ENCODE results near the gene SMIM44.

Gene SMIM44

GRCh38 chr19:3479834-3480215, 3.4 kb downstream of the SMIM44 start:
- no peak overlapping the region for H3K4me3 ChIP-seq (ENCODE audit: low read depth, low read length)
- TF ChIP-seq, protein P1, sequence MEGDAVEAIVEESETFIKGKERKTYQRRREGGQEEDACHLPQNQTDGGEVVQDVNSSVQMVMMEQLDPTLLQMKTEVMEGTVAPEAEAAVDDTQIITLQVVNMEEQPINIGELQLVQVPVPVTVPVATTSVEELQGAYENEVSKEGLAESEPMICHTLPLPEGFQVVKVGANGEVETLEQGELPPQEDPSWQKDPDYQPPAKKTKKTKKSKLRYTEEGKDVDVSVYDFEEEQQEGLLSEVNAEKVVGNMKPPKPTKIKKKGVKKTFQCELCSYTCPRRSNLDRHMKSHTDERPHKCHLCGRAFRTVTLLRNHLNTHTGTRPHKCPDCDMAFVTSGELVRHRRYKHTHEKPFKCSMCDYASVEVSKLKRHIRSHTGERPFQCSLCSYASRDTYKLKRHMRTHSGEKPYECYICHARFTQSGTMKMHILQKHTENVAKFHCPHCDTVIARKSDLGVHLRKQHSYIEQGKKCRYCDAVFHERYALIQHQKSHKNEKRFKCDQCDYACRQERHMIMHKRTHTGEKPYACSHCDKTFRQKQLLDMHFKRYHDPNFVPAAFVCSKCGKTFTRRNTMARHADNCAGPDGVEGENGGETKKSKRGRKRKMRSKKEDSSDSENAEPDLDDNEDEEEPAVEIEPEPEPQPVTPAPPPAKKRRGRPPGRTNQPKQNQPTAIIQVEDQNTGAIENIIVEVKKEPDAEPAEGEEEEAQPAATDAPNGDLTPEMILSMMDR (IDR thresholded peaks at IDR 0.05; ENCODE audit: control insufficient read depth, extremely low read depth, insufficient read depth) = no peak
- DNase-seq (ENCODE audit: low read depth) = no peak

GRCh38 chr19:3479177-3479833, 3.9 kb downstream of the SMIM44 start:
- no peak overlapping the region for H3K4me3 ChIP-seq (ENCODE audit: low read depth, low read length)
- DNase-seq (ENCODE audit: low read depth) = no peak
- TF ChIP-seq, protein P1 (IDR thresholded peaks at IDR 0.05; ENCODE audit: control insufficient read depth, extremely low read depth, insufficient read depth) = no peak

DNA sequence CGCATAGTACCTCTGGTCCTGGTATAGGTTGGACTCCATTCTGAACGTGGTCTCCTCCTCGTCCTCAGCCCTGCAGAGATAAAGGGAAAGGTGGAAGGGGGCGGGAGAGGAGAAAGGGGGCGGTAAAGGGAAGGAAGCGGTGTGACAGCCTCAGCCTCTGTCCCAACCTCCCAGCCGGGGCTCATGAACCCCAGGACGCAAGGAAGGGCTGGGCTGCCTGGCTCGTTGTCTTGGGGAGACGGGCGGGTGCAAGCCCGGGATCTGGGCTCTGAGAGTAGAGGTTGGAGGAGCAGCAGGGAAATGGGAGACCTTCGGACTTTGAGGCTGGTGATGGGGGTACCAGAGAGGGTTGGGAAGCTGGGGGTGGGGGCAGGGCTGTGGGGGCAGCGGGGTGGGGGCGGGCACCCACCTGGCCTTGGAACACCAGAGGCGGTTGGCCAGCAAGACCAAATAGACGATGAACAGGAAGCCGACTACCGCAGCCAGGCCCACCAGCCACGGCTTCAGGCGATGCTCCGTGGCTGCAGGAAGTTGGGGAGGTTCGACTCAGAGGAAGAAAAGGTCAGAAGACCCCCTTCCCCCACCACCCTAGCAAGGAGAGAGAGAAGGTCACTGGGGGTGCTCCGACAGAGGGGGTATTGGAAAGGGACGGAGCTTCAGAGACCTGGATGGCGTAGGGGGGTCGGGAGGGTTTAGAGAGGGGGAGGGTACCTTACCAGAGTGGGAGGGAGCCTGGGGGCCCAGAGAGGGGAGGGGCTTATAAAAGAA, 4.6 kb downstream of the SMIM44 start:
- TF ChIP-seq, protein P1 (IDR thresholded peaks at IDR 0.05; ENCODE audit: control insufficient read depth, extremely low read depth, insufficient read depth) = no peak
- DNase-seq (ENCODE audit: low read depth) = no peak
- no peak overlapping the region for H3K4me3 ChIP-seq (ENCODE audit: low read depth, low read length)

DNA sequence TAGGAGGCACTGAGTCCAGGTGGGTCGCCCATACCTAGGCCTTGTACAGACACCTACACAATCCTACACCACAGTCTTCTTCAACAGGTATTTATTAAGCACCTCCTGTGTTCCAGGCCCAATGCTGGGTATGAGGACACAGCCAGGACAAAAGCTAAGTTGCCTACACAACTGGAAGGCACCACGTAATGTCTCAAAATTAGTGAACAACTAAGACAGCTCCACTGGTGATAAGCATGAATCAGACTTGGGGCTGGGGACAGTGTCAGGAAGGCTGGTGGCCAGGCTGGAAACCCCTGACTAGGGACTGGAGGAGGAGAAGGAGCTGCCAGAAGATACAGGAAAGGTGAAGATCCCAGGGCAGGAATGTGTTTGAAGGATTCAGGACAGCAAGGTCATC, 5.3 kb downstream of the SMIM44 start:
- DNase-seq (ENCODE audit: low read depth) = no peak
- H3K4me3 ChIP-seq (ENCODE audit: low read depth, low read length) = no peak overlapping the region
- TF ChIP-seq, protein P1 (IDR thresholded peaks at IDR 0.05; ENCODE audit: control insufficient read depth, extremely low read depth, insufficient read depth) = no peak

- H3K4me3 ChIP-seq (ENCODE audit: low read depth, low read length) = no peak overlapping the region
- TF ChIP-seq, protein P1 (IDR thresholded peaks at IDR 0.05; ENCODE audit: control insufficient read depth, extremely low read depth, insufficient read depth) = no peak
- DNase-seq (ENCODE audit: low read depth) = no peak
Observed at GRCh38 chr19:3477506-3477905, 5.7 kb downstream of the SMIM44 start.

GRCh38 chr19:3476830-3477229, 6.4 kb downstream of the SMIM44 start:
- DNase-seq (ENCODE audit: low read depth) = no peak
- TF ChIP-seq, protein P1 (IDR thresholded peaks at IDR 0.05; ENCODE audit: control insufficient read depth, extremely low read depth, insufficient read depth) = no peak
- no peak overlapping the region for H3K4me3 ChIP-seq (ENCODE audit: low read depth, low read length)
